Suprapubic skin (tissue), 4 donors: ENCODE data around the gene F2RL1.

ENCODE experiments used
- POLR2A ChIP-seq, 2 donors: fragments of 450-650 bp; IDR thresholded peaks; one replicate each; pipeline ENCODE4 v1.6.1; 2017; ENCODE audit warnings: antibody characterized with exemption in 2 of 2, mild to moderate bottlenecking in 2 of 2, moderate library complexity in 2 of 2
- POLR2AphosphoS5 ChIP-seq, 3 donors: sonication (generic); formaldehyde crosslinking; IDR thresholded peaks; one replicate each; pipeline ENCODE4 v1.6.1; 2017; ENCODE audit warnings: antibody characterized with exemption in 3 of 3
- TF ChIP-seq, protein P1 (sequence below), 2 donors: fragments of 200-600 bp in 1 of 2; fragments of 450-650 bp in 1 of 2; sonication (generic) in 1 of 2; IDR thresholded peaks; one replicate each; pipeline ENCODE4 v1.5.1; 2016 to 2019; ENCODE audit warnings: antibody characterized with exemption in 2 of 2, mild to moderate bottlenecking in 1 of 2, moderate library complexity in 1 of 2

DNA sequence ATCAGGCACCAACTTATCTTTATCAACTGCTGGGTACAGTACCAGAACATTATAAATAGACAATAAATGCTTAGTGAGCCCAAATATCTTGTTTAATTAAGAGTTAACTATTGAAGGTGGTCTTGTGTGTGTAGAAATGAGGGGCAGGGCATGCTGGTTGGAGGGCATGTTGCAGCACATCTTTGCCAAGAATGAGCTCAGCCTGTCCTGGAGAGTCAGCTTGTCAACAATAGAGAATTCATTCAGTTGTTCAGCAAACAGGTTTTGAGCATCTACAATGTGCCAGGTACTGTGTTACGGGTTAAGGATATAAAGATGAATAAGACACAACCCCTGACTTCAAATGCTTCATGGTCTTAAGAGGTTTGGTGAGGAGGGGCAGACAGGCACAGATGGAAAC lies 19.2 kb upstream of the F2RL1 start:
- TF ChIP-seq, protein P1, sequence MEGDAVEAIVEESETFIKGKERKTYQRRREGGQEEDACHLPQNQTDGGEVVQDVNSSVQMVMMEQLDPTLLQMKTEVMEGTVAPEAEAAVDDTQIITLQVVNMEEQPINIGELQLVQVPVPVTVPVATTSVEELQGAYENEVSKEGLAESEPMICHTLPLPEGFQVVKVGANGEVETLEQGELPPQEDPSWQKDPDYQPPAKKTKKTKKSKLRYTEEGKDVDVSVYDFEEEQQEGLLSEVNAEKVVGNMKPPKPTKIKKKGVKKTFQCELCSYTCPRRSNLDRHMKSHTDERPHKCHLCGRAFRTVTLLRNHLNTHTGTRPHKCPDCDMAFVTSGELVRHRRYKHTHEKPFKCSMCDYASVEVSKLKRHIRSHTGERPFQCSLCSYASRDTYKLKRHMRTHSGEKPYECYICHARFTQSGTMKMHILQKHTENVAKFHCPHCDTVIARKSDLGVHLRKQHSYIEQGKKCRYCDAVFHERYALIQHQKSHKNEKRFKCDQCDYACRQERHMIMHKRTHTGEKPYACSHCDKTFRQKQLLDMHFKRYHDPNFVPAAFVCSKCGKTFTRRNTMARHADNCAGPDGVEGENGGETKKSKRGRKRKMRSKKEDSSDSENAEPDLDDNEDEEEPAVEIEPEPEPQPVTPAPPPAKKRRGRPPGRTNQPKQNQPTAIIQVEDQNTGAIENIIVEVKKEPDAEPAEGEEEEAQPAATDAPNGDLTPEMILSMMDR (IDR thresholded peaks at IDR 0.05): no peak
- TF ChIP-seq POLR2A (IDR thresholded peaks at IDR 0.05): no peak
- no peak for TF ChIP-seq POLR2AphosphoS5 (IDR thresholded peaks at IDR 0.05)
